Measurements from ENCODE around the gene NANOS2.

DNA sequence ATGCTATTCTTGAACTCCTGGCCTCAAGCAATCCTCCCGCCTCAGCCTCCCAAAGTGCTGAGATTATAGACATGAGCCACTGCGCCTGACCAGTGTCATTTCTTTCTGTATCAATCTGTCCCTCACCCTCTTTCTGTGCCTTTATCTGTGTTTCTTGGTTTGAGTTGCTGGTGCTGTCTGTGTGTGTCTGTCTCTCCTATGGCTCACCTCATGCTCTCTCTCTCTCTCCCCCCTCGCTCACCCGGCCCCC lies 38.5 kb downstream of the NANOS2 start:
- TF ChIP-seq, protein P1, sequence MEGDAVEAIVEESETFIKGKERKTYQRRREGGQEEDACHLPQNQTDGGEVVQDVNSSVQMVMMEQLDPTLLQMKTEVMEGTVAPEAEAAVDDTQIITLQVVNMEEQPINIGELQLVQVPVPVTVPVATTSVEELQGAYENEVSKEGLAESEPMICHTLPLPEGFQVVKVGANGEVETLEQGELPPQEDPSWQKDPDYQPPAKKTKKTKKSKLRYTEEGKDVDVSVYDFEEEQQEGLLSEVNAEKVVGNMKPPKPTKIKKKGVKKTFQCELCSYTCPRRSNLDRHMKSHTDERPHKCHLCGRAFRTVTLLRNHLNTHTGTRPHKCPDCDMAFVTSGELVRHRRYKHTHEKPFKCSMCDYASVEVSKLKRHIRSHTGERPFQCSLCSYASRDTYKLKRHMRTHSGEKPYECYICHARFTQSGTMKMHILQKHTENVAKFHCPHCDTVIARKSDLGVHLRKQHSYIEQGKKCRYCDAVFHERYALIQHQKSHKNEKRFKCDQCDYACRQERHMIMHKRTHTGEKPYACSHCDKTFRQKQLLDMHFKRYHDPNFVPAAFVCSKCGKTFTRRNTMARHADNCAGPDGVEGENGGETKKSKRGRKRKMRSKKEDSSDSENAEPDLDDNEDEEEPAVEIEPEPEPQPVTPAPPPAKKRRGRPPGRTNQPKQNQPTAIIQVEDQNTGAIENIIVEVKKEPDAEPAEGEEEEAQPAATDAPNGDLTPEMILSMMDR (conservative IDR thresholded peaks at IDR 0.05), result no peak
- TF ChIP-seq ZFX (IDR thresholded peaks at IDR 0.05), result no peak

Measured in C4-2B (cell line).